ENCODE results near the gene GPR143. TPM values are rescaled to one million over a fixed set of nuclear protein-coding genes. Genes with fewer than 3 reads are reported as not detected.

Gene GPR143
- total and polyA plus RNA-seq, 2 donors = 1.7 to 2.2 TPM

DNA sequence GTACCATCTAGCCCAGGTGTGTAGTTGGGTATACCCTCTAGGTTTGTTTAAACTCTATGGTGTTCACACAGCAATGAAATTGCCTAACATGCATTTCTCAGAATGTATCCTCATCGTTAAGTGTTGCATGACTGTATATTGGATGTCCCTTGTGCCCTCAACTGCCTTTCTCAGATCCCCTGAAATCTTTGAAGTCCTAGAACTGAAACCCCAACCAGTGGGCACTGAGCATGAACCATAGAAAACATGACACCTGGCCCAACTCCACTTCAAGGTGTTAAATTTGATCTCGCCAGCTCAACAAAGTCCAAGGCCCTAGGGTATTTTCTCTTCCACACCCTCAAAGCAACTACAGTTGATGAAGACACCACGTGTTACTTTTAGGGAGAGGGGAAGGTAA lies 35.6 kb downstream of the GPR143 start:
- Histone ChIP-seq H3K4me3 (ENCODE audit: low read length in 2 of 2) (no peak overlapping the region), H3K9me3 (ENCODE audit: control insufficient read depth in 2 of 2, insufficient read depth in 1 of 2, low read length in 1 of 2) (peaks cover 0 to 9% of the 10 kb centered on the region in 2 donors), H3K27me3 (ENCODE audit: control insufficient read depth in 2 of 2, insufficient read depth in 1 of 2, low read length in 1 of 2) (no peaks in the 10 kb centered on the region), H3K36me3 (ENCODE audit: control insufficient read depth in 2 of 2, insufficient read depth in 2 of 2, low read length in 1 of 2) (no peaks in the 10 kb centered on the region), H3K4me1 (ENCODE audit: control insufficient read depth in 2 of 2, insufficient read depth in 2 of 2, low read length in 2 of 2) (no peaks in the 10 kb centered on the region), H3K27ac (ENCODE audit: low read depth in 1 of 2, low read length in 1 of 2) (no peak overlapping the region)
- WGBS = 96% methylated on average over 2 of the region's 3 CpGs
- no peak for DNase-seq (ENCODE audit: low read depth in 6 of 9, low spot score in 9 of 9)

- Histone ChIP-seq H3K36me3 (ENCODE audit: control insufficient read depth in 2 of 2, insufficient read depth in 2 of 2, low read length in 1 of 2) (no peaks in the 10 kb centered on the region), H3K27me3 (ENCODE audit: control insufficient read depth in 2 of 2, insufficient read depth in 1 of 2, low read length in 1 of 2) (no peaks in the 10 kb centered on the region), H3K9me3 (ENCODE audit: control insufficient read depth in 2 of 2, insufficient read depth in 1 of 2, low read length in 1 of 2) (peaks cover 0 to 9% of the 10 kb centered on the region in 2 donors), H3K27ac (ENCODE audit: low read depth in 1 of 2, low read length in 1 of 2) (no peak overlapping the region), H3K4me3 (ENCODE audit: low read length in 2 of 2) (no peak overlapping the region), H3K4me1 (ENCODE audit: control insufficient read depth in 2 of 2, insufficient read depth in 2 of 2, low read length in 2 of 2) (no peaks in the 10 kb centered on the region)
- DNase-seq (ENCODE audit: low read depth in 6 of 9, low spot score in 9 of 9) = no peak
- 95% methylated on average over 5 of the region's 5 CpGs for WGBS
Measured at GRCh38 chrX:9729171-9729885, 36.3 kb downstream of the GPR143 start.

- DNase-seq (ENCODE audit: low read depth in 6 of 9, low spot score in 9 of 9) = no peak
Measured at GRCh38 chrX:9728261-9728660, 37.4 kb downstream of the GPR143 start.

GRCh38 chrX:9724711-9725110 lies 40.9 kb downstream of the GPR143 start:
- 96% methylated on average over 2 of the region's 2 CpGs for WGBS
- no peak overlapping the region for H3K4me3 ChIP-seq (ENCODE audit: low read length in 2 of 2)
- no peaks in the 10 kb centered on the region for H3K4me1 ChIP-seq (ENCODE audit: control insufficient read depth in 2 of 2, insufficient read depth in 2 of 2, low read length in 2 of 2)
- peaks cover 3 to 6% of the 10 kb centered on the region in 2 donors for H3K36me3 ChIP-seq (ENCODE audit: control insufficient read depth in 2 of 2, insufficient read depth in 2 of 2, low read length in 1 of 2)
- H3K9me3 ChIP-seq (ENCODE audit: control insufficient read depth in 2 of 2, insufficient read depth in 1 of 2, low read length in 1 of 2) = peaks cover 0 to 25% of the 10 kb centered on the region in 2 donors
- no peak overlapping the region for H3K27ac ChIP-seq (ENCODE audit: low read depth in 1 of 2, low read length in 1 of 2)
- H3K27me3 ChIP-seq (ENCODE audit: control insufficient read depth in 2 of 2, insufficient read depth in 1 of 2, low read length in 1 of 2) = no peaks in the 10 kb centered on the region
- DNase-seq (ENCODE audit: low read depth in 6 of 9, low spot score in 9 of 9) = no peak

More at GRCh38 chrX:9728261-9728660, 37.4 kb downstream of the GPR143 start:
- H3K4me1 ChIP-seq (ENCODE audit: control insufficient read depth in 2 of 2, insufficient read depth in 2 of 2, low read length in 2 of 2) = no peaks in the 10 kb centered on the region
- H3K36me3 ChIP-seq (ENCODE audit: control insufficient read depth in 2 of 2, insufficient read depth in 2 of 2, low read length in 1 of 2) = no peaks in the 10 kb centered on the region
- no peaks in the 10 kb centered on the region for H3K27me3 ChIP-seq (ENCODE audit: control insufficient read depth in 2 of 2, insufficient read depth in 1 of 2, low read length in 1 of 2)
- H3K9me3 ChIP-seq (ENCODE audit: control insufficient read depth in 2 of 2, insufficient read depth in 1 of 2, low read length in 1 of 2) = peaks cover 0 to 10% of the 10 kb centered on the region in 2 donors
- H3K27ac ChIP-seq (ENCODE audit: low read depth in 1 of 2, low read length in 1 of 2) = no peak overlapping the region
- no peak overlapping the region for H3K4me3 ChIP-seq (ENCODE audit: low read length in 2 of 2)
- 80% methylated on average over 3 of the region's 3 CpGs for WGBS

DNA sequence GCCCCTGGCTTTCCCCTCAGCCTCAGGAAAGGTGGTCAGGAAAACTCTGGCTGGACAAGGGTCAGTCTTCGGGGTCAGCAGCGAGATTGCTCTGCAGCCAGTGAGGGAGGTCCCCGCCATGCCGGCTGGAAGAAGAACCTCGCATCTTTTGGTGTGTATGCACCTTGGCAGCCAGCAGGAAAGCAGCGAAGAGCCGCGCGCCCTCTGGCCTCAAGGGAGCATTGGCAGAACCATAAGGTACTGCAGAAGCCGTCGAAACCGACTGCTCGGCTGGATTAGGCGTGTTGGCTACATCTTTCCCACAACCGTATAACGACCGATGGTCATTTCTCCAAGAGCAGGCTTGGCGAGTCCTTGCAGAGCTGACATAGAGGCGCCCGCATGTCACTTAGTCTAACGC lies 48.3 kb downstream of the GPR143 start:
- 99% methylated on average over 21 of the region's 21 CpGs for WGBS
- no peak for DNase-seq (ENCODE audit: low read depth in 6 of 9, low spot score in 9 of 9)
- Histone ChIP-seq H3K4me1 (ENCODE audit: control insufficient read depth in 2 of 2, insufficient read depth in 2 of 2, low read length in 2 of 2) (no peaks in the 10 kb centered on the region), H3K27me3 (ENCODE audit: control insufficient read depth in 2 of 2, insufficient read depth in 1 of 2, low read length in 1 of 2) (no peaks in the 10 kb centered on the region), H3K9me3 (ENCODE audit: control insufficient read depth in 2 of 2, insufficient read depth in 1 of 2, low read length in 1 of 2) (peaks cover 0 to 7% of the 10 kb centered on the region in 2 donors), H3K4me3 (ENCODE audit: low read length in 2 of 2) (no peak overlapping the region), H3K27ac (ENCODE audit: low read depth in 1 of 2, low read length in 1 of 2) (no peak overlapping the region), H3K36me3 (ENCODE audit: control insufficient read depth in 2 of 2, insufficient read depth in 2 of 2, low read length in 1 of 2) (peaks cover 40 to 49% of the 10 kb centered on the region in 2 donors)

DNA sequence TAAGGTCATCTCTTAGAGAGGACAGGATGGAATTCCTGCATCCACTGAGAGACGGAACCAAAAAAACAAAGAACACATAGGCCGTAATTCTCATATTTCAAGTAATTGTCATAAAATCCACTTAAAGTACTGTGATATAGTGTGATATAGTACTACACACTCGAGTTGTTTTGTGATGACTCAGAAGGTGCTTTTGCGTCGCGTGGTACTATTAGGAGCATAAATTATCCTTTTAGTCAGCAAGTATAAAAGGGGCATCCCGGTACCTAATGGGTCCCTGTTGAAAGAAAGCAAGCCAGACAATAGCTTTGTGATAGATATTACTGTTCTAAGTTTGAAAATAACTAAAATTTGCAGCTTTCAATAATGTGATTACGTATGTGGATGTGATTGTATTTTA lies 55.3 kb downstream of the GPR143 start:
- no peak overlapping the region for H3K4me3 ChIP-seq (ENCODE audit: low read length in 2 of 2)
- no peaks in the 10 kb centered on the region for H3K27me3 ChIP-seq (ENCODE audit: control insufficient read depth in 2 of 2, insufficient read depth in 1 of 2, low read length in 1 of 2)
- WGBS = 97% methylated on average over 8 of the region's 8 CpGs
- H3K9me3 ChIP-seq (ENCODE audit: control insufficient read depth in 2 of 2, insufficient read depth in 1 of 2, low read length in 1 of 2) = no peaks in the 10 kb centered on the region
- no peak overlapping the region for H3K27ac ChIP-seq (ENCODE audit: low read depth in 1 of 2, low read length in 1 of 2)
- H3K4me1 ChIP-seq (ENCODE audit: control insufficient read depth in 2 of 2, insufficient read depth in 2 of 2, low read length in 2 of 2) = peaks cover 0 to 9% of the 10 kb centered on the region in 2 donors
- DNase-seq (ENCODE audit: low read depth in 6 of 9, low spot score in 9 of 9) = no peak
- peaks cover 32 to 42% of the 10 kb centered on the region in 2 donors for H3K36me3 ChIP-seq (ENCODE audit: control insufficient read depth in 2 of 2, insufficient read depth in 2 of 2, low read length in 1 of 2)

DNA sequence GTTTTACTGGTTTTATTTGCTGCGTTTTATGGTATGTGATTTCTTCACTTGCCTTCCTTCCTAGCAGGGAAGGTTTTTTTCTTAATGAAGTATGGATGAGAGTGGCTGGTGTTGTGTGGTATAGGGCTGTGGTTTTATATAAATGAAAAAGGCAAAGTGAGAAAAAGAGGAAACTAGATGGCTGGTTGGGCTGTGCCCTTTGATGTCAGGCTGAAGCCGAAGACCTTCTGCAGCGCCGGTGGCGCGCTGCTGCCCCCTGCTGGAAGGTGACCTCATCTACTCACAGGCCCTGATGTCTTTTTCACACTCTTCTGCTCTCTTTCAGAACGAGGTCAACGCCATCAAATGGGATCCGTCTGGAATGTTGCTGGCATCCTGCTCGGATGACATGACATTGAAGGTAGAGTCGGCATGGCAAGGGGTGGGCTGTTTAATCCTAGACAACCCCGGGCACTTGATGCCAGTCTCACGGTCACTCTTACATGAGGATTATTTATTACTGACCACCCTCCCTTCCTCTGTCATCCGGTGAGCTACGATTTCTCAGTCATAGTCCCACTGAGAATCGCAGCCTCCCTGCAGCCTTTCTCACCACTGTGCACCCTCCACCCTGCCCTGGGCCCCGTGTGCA lies 56.6 kb downstream of the GPR143 start:
- Histone ChIP-seq H3K27me3 (ENCODE audit: control insufficient read depth in 2 of 2, insufficient read depth in 1 of 2, low read length in 1 of 2) (no peaks in the 10 kb centered on the region), H3K9me3 (ENCODE audit: control insufficient read depth in 2 of 2, insufficient read depth in 1 of 2, low read length in 1 of 2) (no peaks in the 10 kb centered on the region), H3K4me1 (ENCODE audit: control insufficient read depth in 2 of 2, insufficient read depth in 2 of 2, low read length in 2 of 2) (peaks cover 0 to 9% of the 10 kb centered on the region in 2 donors), H3K36me3 (ENCODE audit: control insufficient read depth in 2 of 2, insufficient read depth in 2 of 2, low read length in 1 of 2) (peaks cover 29 to 34% of the 10 kb centered on the region in 2 donors), H3K27ac (ENCODE audit: low read depth in 1 of 2, low read length in 1 of 2) (no peak overlapping the region), H3K4me3 (ENCODE audit: low read length in 2 of 2) (no peak overlapping the region)
- DNase-seq (ENCODE audit: low read depth in 6 of 9, low spot score in 9 of 9) = peak; percentile 55 to 91 (median 71)
- 34% methylated on average over 17 of the region's 17 CpGs for WGBS

DNA sequence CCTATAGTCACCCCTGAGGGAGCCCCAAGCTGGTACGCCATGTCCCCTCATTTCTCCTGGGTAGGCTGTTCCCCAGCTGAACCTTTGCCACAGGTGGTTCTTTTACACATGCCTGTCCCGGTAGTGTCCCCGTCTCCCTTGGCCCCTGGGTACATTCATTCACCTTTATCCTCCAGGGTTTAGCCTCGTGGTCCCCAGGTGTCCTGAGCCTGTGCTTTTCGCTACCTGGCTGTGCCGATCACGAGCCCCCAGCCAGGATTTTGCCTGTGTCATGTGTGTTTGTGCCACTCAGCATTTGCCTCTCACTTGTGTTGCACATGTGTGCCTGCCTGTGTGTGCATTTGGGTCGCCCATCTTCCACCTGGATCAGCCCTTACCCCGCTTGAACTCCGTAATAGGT lies 57.6 kb downstream of the GPR143 start:
- Histone ChIP-seq H3K4me1 (ENCODE audit: control insufficient read depth in 2 of 2, insufficient read depth in 2 of 2, low read length in 2 of 2) (peaks cover 0 to 9% of the 10 kb centered on the region in 2 donors), H3K36me3 (ENCODE audit: control insufficient read depth in 2 of 2, insufficient read depth in 2 of 2, low read length in 1 of 2) (peaks cover 34% of the 10 kb centered on the region in 2 donors), H3K27me3 (ENCODE audit: control insufficient read depth in 2 of 2, insufficient read depth in 1 of 2, low read length in 1 of 2) (no peaks in the 10 kb centered on the region), H3K27ac (ENCODE audit: low read depth in 1 of 2, low read length in 1 of 2) (no peak overlapping the region), H3K4me3 (ENCODE audit: low read length in 2 of 2) (no peak overlapping the region), H3K9me3 (ENCODE audit: control insufficient read depth in 2 of 2, insufficient read depth in 1 of 2, low read length in 1 of 2) (no peaks in the 10 kb centered on the region)
- DNase-seq (ENCODE audit: low read depth in 6 of 9, low spot score in 9 of 9) = no peak
- WGBS = 97% methylated on average over 10 of the region's 10 CpGs

DNA sequence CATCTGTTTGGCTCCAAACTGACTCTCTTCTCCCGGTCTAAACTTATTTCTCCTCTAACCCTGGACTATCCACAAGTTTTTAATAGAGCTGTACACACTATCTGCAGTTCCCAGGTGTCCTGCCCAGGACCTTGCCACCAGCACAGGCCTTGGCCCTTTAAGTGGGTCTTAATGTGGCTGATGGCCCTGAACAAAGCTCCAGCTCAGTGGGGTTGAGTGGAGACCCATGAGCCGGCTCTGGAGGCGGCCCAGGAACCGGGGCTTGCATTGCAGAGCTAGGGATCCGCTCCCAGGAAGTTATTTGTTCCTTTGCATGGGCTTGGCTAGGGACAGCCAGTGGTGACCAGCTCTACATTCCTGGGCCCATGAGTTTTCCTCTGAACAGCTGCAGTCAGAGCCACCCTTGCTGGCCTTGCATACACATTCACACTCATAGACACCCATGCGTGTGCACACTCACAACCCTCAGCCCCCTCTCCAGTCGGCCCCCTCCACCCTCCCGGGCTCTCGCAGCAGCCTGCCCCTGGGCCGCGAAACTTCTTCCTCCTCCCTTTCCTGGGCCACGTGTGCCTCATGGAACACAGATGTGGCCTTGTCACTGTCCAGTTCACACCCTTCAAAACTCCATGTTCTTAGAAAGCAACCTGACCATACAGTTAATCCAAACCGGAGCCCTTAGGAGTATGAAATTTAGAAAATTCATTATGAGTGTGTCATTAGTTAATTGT lies 58.2 kb downstream of the GPR143 start:
- no peaks in the 10 kb centered on the region for H3K9me3 ChIP-seq (ENCODE audit: control insufficient read depth in 2 of 2, insufficient read depth in 1 of 2, low read length in 1 of 2)
- WGBS = 97% methylated on average over 13 of the region's 13 CpGs
- no peak overlapping the region for H3K27ac ChIP-seq (ENCODE audit: low read depth in 1 of 2, low read length in 1 of 2)
- peaks cover 29 to 34% of the 10 kb centered on the region in 2 donors for H3K36me3 ChIP-seq (ENCODE audit: control insufficient read depth in 2 of 2, insufficient read depth in 2 of 2, low read length in 1 of 2)
- peaks cover 0 to 9% of the 10 kb centered on the region in 2 donors for H3K4me1 ChIP-seq (ENCODE audit: control insufficient read depth in 2 of 2, insufficient read depth in 2 of 2, low read length in 2 of 2)
- no peak overlapping the region for H3K4me3 ChIP-seq (ENCODE audit: low read length in 2 of 2)
- DNase-seq (ENCODE audit: low read depth in 6 of 9, low spot score in 9 of 9) = no peak
- H3K27me3 ChIP-seq (ENCODE audit: control insufficient read depth in 2 of 2, insufficient read depth in 1 of 2, low read length in 1 of 2) = no peaks in the 10 kb centered on the region

Data from thymus (tissue), 11 donors.